NCI-H345 treated with DMSO at 0.1 percent for 48 hours (cell line): Measurements from ENCODE around the gene NRXN3.

Experiments
- DNase-seq: peaks from one replicate; lab custom pipeline; 2025; ENCODE audit not compliant: unreplicated experiment; lab: John Stamatoyannopoulos, UW

Gene NRXN3

DNA sequence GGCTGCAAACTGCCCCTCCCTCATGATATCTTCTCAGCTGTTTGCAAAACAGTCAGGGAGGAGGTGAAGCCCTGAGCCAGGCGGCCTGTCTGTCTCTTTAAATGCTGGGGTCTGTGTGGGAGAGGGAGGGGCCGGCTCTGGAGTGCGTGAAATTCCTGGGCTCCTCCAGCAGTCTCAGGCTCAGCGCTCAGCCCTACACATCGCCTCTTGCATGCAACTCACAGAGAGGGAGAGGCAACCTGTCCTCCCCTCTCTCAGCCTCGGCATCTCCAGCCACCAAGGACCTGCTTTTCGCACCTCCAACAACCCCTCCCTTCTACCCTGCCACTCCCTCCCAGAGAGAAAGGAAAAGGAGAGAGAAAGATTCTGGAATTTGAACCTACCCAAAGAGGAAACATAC lies at the start of gene NRXN3:
Gene NRXN3, plus strand, starts transcription at position 171 of the 400 bp plus-strand sequence. CDS start 72,721 bp downstream, outside the sequence.
- DNase-seq = peak; percentile 86

- DNase-seq = no peak
Measured at GRCh38 chr14:78122436-78122835, 47.7 kb upstream of the NRXN3 start.

DNA sequence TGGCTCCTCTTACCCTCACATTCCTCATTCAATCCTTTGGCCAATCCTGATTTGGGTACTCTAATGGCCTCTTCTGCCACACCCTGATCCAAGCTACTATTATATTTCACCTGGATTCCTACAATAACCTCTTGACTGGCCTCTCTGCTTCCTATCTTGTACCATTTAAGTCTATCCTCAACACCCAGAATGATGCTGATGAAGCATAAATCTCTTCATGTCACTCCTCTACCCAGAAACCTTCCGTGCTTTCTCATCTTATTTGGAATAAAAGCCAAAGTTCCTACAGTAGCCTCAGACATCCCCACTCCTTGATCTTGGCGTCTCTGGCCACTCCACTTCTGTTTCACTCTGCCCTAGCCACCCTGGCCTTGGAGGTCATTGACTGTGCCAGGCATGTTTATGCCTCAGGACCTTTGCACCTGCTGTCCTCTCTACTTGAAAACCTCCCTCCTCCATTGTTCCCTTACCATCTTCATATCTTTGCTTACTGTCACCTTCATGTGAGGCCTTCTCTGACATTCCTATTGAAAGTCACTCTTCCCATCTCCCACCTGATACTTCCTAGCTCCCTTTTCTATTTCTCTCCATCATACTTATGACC lies 46.4 kb upstream of the NRXN3 start:
- no peak for DNase-seq

GRCh38 chr14:78127961-78128360 lies 42.2 kb upstream of the NRXN3 start:
- DNase-seq = no peak

GRCh38 chr14:78129375-78129774 lies 40.8 kb upstream of the NRXN3 start:
- DNase-seq = no peak

DNA sequence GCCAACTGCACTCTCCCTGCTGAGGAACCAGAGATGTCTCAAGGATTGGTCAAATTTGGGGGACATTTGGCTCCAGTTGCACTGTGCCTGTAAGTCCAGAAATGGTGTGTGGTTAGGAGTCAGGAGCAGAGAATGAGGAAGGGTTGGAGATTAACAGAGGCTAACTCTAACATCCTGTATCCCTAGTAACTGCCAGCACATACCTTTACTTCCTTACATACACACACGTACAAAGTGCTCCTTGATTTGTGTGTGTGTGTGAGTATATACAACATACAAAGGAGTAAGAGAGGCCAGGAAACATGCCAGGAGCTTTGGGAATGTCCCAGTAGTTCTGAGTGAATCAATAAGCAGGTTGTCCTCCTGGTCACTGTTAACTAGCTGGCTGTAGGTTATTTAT lies 39.8 kb upstream of the NRXN3 start:
- DNase-seq = no peak

DNA sequence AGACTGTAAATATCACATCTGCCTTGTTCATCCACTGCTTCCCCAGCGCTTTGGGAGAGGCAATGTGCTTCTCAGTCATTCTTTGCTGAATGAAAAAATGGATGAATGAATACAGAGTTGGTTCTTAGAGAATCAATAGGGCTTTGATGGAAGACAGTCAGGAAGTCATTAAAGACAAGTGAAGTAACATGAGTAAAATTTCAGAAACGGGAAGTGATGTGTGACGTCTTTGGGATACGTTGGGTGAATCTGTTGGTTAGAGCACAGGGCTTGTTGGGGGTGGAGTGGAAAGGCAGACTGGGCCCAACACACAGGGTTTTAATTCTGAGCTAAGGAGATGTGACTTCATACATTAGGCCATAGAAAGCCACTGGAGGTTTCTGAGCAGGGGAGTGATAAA lies 39.0 kb upstream of the NRXN3 start:
- DNase-seq = no peak

- no peak for DNase-seq
Measured at GRCh38 chr14:78131616-78132015, 38.6 kb upstream of the NRXN3 start.

DNA sequence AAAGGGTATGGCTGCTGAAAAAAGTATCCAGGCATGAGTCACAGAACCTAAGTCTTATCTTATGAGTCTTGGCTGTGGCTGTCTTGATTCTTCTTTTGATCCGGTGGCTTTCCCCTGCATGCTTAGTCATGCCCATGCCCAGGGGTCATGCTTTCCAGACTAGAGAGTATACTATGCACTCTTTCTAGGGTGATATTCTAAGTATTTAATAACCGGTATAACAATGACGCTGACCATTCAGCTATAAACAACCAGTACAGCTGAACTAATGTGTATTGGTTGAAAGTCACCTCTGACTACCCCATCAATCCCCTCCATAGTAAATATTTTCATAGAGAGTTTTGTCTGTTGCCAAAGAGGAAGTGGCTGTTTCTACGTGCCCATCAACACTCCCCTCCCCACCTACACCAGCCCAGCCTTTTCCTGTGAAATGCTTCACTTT lies 34.7 kb upstream of the NRXN3 start:
- no peak for DNase-seq

- no peak for DNase-seq
Measured at GRCh38 chr14:78136695-78137094, 33.5 kb upstream of the NRXN3 start.

GRCh38 chr14:78141590-78141989 lies 28.6 kb upstream of the NRXN3 start:
- no peak for DNase-seq

- DNase-seq = no peak
Measured at GRCh38 chr14:78142998-78143397, 27.2 kb upstream of the NRXN3 start.

GRCh38 chr14:78143489-78144145 lies 26.6 kb upstream of the NRXN3 start:
- no peak for DNase-seq

- DNase-seq = peak; percentile 94
Measured at GRCh38 chr14:78152201-78153063, 17.7 kb upstream of the NRXN3 start.

- DNase-seq = no peak
Measured at GRCh38 chr14:78153064-78153341, 17.2 kb upstream of the NRXN3 start.

GRCh38 chr14:78154827-78155226 lies 15.3 kb upstream of the NRXN3 start:
- DNase-seq = peak; percentile 13

GRCh38 chr14:78156196-78156595 lies 14.0 kb upstream of the NRXN3 start:
- DNase-seq = no peak

GRCh38 chr14:78157494-78158437 lies 12.4 kb upstream of the NRXN3 start:
- no peak for DNase-seq

DNA sequence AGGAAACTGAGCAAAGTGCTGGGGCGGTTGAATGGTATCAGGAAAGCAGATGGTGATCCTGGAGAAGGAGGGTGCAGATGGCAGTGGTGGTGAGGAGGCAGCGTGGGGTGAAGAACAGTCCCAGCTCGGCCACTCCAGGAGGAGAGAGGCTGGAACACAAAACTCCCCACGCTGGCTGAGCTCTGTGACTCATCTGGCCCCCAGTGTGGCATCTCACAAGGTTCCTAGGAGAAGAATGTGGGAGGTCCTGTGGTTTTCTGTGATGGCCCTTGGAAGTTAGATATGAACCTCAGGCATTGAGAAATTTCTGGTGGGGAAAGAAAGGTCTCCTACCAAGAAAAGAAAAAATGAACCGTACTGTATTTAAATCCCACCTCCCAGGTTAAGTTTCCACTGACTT lies 8.0 kb upstream of the NRXN3 start:
- no peak for DNase-seq

GRCh38 chr14:78164226-78164853 lies 5.8 kb upstream of the NRXN3 start:
- no peak for DNase-seq

GRCh38 chr14:78172428-78172827 lies 2.3 kb downstream of the NRXN3 start:
- no peak for DNase-seq
